ENCODE results near the gene DCAF17.

Gene DCAF17

GRCh38 chr2:171432969-171433762, 860 bp upstream of the DCAF17 start:
- peak overlapping the region; percentile 74 for H3K4me2 ChIP-seq (ENCODE audit: low read length, poor library complexity, severe bottlenecking)
- no peaks in the 10 kb centered on the region for H3K27me3 ChIP-seq (ENCODE audit: control insufficient read depth in 1 of 2, insufficient read depth in 1 of 2, low read length in 2 of 2)
- peak overlapping the region in 1 of 2 experiments; percentile 0 for H2BK12ac ChIP-seq (ENCODE audit: low read length in 2 of 2)
- WGBS: 20% methylated on average over 16 of the region's 20 CpGs
- H2BK120ac ChIP-seq (ENCODE audit: low read depth, low read length): no peak overlapping the region
- H4K91ac ChIP-seq (ENCODE audit: low read length): peak overlapping the region; percentile 19
- peak overlapping the region in 1 of 2 experiments; percentile 87 for H3K14ac ChIP-seq (ENCODE audit: low read length in 2 of 2)
- H2BK15ac ChIP-seq (ENCODE audit: low read depth, poor library complexity, severe bottlenecking): no peak overlapping the region
- peak overlapping the region; percentile 89 to 95 for H3K18ac ChIP-seq (ENCODE audit: low read depth in 1 of 2, low read length in 2 of 2)
- H3K23ac ChIP-seq (ENCODE audit: low read length in 2 of 2): no peak overlapping the region
- H2AFZ ChIP-seq (ENCODE audit: low read depth, low read length): peak overlapping the region; percentile 100
- peak overlapping the region; percentile 79 for H3K27ac ChIP-seq (ENCODE audit: low read length, poor library complexity, severe bottlenecking)
- peaks cover 11% of the 10 kb centered on the region for H3K9me3 ChIP-seq (ENCODE audit: control insufficient read depth, low read length)
- peaks cover 26% of the 10 kb centered on the region for H3K79me1 ChIP-seq (replicated peaks; ENCODE audit: low read length, poor library complexity, severe bottlenecking)
- peak overlapping the region; percentile 69 for H4K8ac ChIP-seq (ENCODE audit: low read length)
- peak; percentile 52 for DNase-seq
- no peak overlapping the region for H2BK5ac ChIP-seq (ENCODE audit: low read depth, low read length, poor library complexity, severe bottlenecking)
- peaks cover 8 to 26% of the 10 kb centered on the region in 2 experiments for H3K36me3 ChIP-seq (ENCODE audit: control insufficient read depth in 1 of 2, insufficient read depth in 2 of 2, low read depth in 1 of 2, low read length in 2 of 2)
- peak overlapping the region in 1 of 2 experiments; percentile 63 for H3K4ac ChIP-seq (ENCODE audit: low read depth in 1 of 2, low read length in 2 of 2)
- H3K9ac ChIP-seq (ENCODE audit: low read length): peak overlapping the region; percentile 97
- H3K4me1 ChIP-seq (ENCODE audit: control insufficient read depth, insufficient read depth, low read depth, low read length): peaks cover 14% of the 10 kb centered on the region
- H2AK5ac ChIP-seq (ENCODE audit: low read length, severe bottlenecking): peak overlapping the region; percentile 32
- peak overlapping the region; percentile 88 to 100 for H3K4me3 ChIP-seq (ENCODE audit: insufficient read depth in 1 of 2, low read depth in 1 of 2, low read length in 2 of 2)

- H3K14ac ChIP-seq (ENCODE audit: low read length in 2 of 2): peak within 1 kb of the TSS in 1 of 2 experiments; percentile 97
- peak within 1 kb of the TSS; percentile 89 to 99 for H3K18ac ChIP-seq (ENCODE audit: low read depth in 1 of 2, low read length in 2 of 2)
- H2AFZ ChIP-seq (ENCODE audit: low read depth, low read length): peak within 1 kb of the TSS; percentile 100
- H2BK12ac ChIP-seq (ENCODE audit: low read length in 2 of 2): peak within 1 kb of the TSS; percentile 0 to 21
- peak within 1 kb of the TSS; percentile 32 for H2AK5ac ChIP-seq (ENCODE audit: low read length, severe bottlenecking)
- H3K4me2 ChIP-seq (ENCODE audit: low read length, poor library complexity, severe bottlenecking): peak within 1 kb of the TSS; percentile 79
- H3K27me3 ChIP-seq (ENCODE audit: control insufficient read depth in 1 of 2, insufficient read depth in 1 of 2, low read length in 2 of 2): no peaks in the 10 kb centered on the region
- H3K23ac ChIP-seq (ENCODE audit: low read length in 2 of 2): peak within 1 kb of the TSS; percentile 83 to 85
- H3K9me3 ChIP-seq (ENCODE audit: control insufficient read depth, low read length): peaks cover 11% of the 10 kb centered on the region
- peaks cover 23% of the 10 kb centered on the region for H3K79me1 ChIP-seq (replicated peaks; ENCODE audit: low read length, poor library complexity, severe bottlenecking)
- peak within 1 kb of the TSS; percentile 88 to 100 for H3K4me3 ChIP-seq (ENCODE audit: insufficient read depth in 1 of 2, low read depth in 1 of 2, low read length in 2 of 2)
- DNase-seq: no peak
- H3K4me1 ChIP-seq (ENCODE audit: control insufficient read depth, insufficient read depth, low read depth, low read length): peaks cover 14% of the 10 kb centered on the region
- H3K27ac ChIP-seq (ENCODE audit: low read length, poor library complexity, severe bottlenecking): peak within 1 kb of the TSS; percentile 96
- peak within 1 kb of the TSS; percentile 97 for H2BK5ac ChIP-seq (ENCODE audit: low read depth, low read length, poor library complexity, severe bottlenecking)
- WGBS: 0% methylated on average over 15 of the region's 15 CpGs
- H4K91ac ChIP-seq (ENCODE audit: low read length): peak within 1 kb of the TSS; percentile 98
- H3K36me3 ChIP-seq (ENCODE audit: control insufficient read depth in 1 of 2, insufficient read depth in 2 of 2, low read depth in 1 of 2, low read length in 2 of 2): peaks cover 10 to 31% of the 10 kb centered on the region in 2 experiments
- H4K8ac ChIP-seq (ENCODE audit: low read length): peak within 1 kb of the TSS; percentile 94
- peak within 1 kb of the TSS; percentile 91 to 99 for H3K4ac ChIP-seq (ENCODE audit: low read depth in 1 of 2, low read length in 2 of 2)
- peak within 1 kb of the TSS; percentile 95 for H2BK15ac ChIP-seq (ENCODE audit: low read depth, poor library complexity, severe bottlenecking)
- H3K9ac ChIP-seq (ENCODE audit: low read length): peak within 1 kb of the TSS; percentile 97
- no peak within 1 kb of the TSS for H2BK120ac ChIP-seq (ENCODE audit: low read depth, low read length)
Measured at GRCh38 chr2:171433763-171434012, 338 bp upstream of the DCAF17 start, which contains the start of gene METTL8. Gene METTL8, minus strand, starts transcription at chr2:171433990. Its CDS starts 41,805 bp downstream, at chr2:171392185.

DNA sequence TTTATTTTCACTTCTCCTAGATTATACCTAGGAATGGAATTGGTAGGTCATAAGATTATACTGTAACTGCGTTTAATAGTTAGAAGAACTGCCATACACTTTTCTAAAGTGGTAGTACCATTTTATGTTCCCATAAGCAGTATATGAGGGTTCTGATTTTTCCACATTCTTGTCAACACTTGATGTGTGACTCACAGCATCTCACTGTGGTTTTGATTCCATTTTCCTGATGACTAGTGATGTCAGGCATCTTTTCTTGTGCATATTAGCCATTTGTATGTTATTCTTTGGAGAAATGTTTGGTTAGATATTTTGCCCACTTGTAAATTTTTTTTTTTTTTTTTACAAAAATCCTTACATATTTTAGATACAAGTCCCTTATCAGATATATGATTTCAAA, 2.3 kb downstream of the DCAF17 start:
- Histone ChIP-seq H3K14ac (ENCODE audit: low read length in 2 of 2) (no peak overlapping the region), H3K27me3 (ENCODE audit: control insufficient read depth in 1 of 2, insufficient read depth in 1 of 2, low read length in 2 of 2) (no peaks in the 10 kb centered on the region), H3K27ac (ENCODE audit: low read length, poor library complexity, severe bottlenecking) (no peak overlapping the region), H3K23ac (ENCODE audit: low read length in 2 of 2) (no peak overlapping the region), H3K4ac (ENCODE audit: low read depth in 1 of 2, low read length in 2 of 2) (no peak overlapping the region), H2AK5ac (ENCODE audit: low read length, severe bottlenecking) (no peak overlapping the region), H3K36me3 (ENCODE audit: control insufficient read depth in 1 of 2, insufficient read depth in 2 of 2, low read depth in 1 of 2, low read length in 2 of 2) (peaks cover 22 to 57% of the 10 kb centered on the region in 2 experiments), H3K9ac (ENCODE audit: low read length) (no peak overlapping the region), H2BK5ac (ENCODE audit: low read depth, low read length, poor library complexity, severe bottlenecking) (no peak overlapping the region), H2BK15ac (ENCODE audit: low read depth, poor library complexity, severe bottlenecking) (no peak overlapping the region), H2BK120ac (ENCODE audit: low read depth, low read length) (no peak overlapping the region), H2AFZ (ENCODE audit: low read depth, low read length) (no peak overlapping the region), H3K4me1 (ENCODE audit: control insufficient read depth, insufficient read depth, low read depth, low read length) (peaks cover 10% of the 10 kb centered on the region), H3K18ac (ENCODE audit: low read depth in 1 of 2, low read length in 2 of 2) (no peak overlapping the region), H2BK12ac (ENCODE audit: low read length in 2 of 2) (no peak overlapping the region), H3K79me1 (replicated peaks; ENCODE audit: low read length, poor library complexity, severe bottlenecking) (peaks cover 25% of the 10 kb centered on the region), H4K91ac (ENCODE audit: low read length) (no peak overlapping the region), H3K4me2 (ENCODE audit: low read length, poor library complexity, severe bottlenecking) (no peak overlapping the region), H4K8ac (ENCODE audit: low read length) (no peak overlapping the region), H3K9me3 (ENCODE audit: control insufficient read depth, low read length) (peaks cover 11% of the 10 kb centered on the region), H3K4me3 (ENCODE audit: insufficient read depth in 1 of 2, low read depth in 1 of 2, low read length in 2 of 2) (no peak overlapping the region)
- no CpG with 5 or more reads among the region's 1 CpG for WGBS
- peak; percentile 67 for DNase-seq

DNA sequence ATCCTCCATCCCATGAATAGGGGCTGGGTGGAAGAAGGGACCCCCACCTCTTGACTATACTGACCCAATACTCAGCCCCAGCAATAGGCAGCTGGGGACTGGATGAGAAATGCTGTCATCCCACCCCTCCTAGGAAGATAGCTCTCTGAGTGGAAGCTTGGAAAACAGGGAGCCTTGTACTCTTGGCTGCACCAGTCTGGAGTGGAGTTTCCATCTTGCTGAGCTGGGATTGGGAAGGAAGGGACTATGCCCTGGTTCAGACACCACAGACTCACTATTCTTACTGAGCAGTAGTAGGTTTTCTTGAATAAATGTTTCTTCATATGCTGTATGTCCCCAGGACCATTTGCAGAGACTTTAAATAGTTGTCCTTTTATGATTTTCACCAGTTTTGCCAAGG, 7.4 kb downstream of the DCAF17 start:
- Histone ChIP-seq H2BK120ac (ENCODE audit: low read depth, low read length) (no peak overlapping the region), H2AK5ac (ENCODE audit: low read length, severe bottlenecking) (no peak overlapping the region), H3K27me3 (ENCODE audit: control insufficient read depth in 1 of 2, insufficient read depth in 1 of 2, low read length in 2 of 2) (no peaks in the 10 kb centered on the region), H2BK12ac (ENCODE audit: low read length in 2 of 2) (no peak overlapping the region), H4K91ac (ENCODE audit: low read length) (no peak overlapping the region), H3K9me3 (ENCODE audit: control insufficient read depth, low read length) (no peaks in the 10 kb centered on the region), H3K4ac (ENCODE audit: low read depth in 1 of 2, low read length in 2 of 2) (no peak overlapping the region), H2BK15ac (ENCODE audit: low read depth, poor library complexity, severe bottlenecking) (no peak overlapping the region), H3K4me1 (ENCODE audit: control insufficient read depth, insufficient read depth, low read depth, low read length) (no peaks in the 10 kb centered on the region), H2BK5ac (ENCODE audit: low read depth, low read length, poor library complexity, severe bottlenecking) (no peak overlapping the region), H3K23ac (ENCODE audit: low read length in 2 of 2) (no peak overlapping the region), H3K79me1 (replicated peaks; ENCODE audit: low read length, poor library complexity, severe bottlenecking) (peaks cover 20% of the 10 kb centered on the region), H3K27ac (ENCODE audit: low read length, poor library complexity, severe bottlenecking) (no peak overlapping the region), H3K18ac (ENCODE audit: low read depth in 1 of 2, low read length in 2 of 2) (no peak overlapping the region), H4K8ac (ENCODE audit: low read length) (no peak overlapping the region), H3K9ac (ENCODE audit: low read length) (no peak overlapping the region), H3K36me3 (ENCODE audit: control insufficient read depth in 1 of 2, insufficient read depth in 2 of 2, low read depth in 1 of 2, low read length in 2 of 2) (peaks cover 22 to 88% of the 10 kb centered on the region in 2 experiments), H3K4me3 (ENCODE audit: insufficient read depth in 1 of 2, low read depth in 1 of 2, low read length in 2 of 2) (no peak overlapping the region), H3K4me2 (ENCODE audit: low read length, poor library complexity, severe bottlenecking) (no peak overlapping the region), H3K14ac (ENCODE audit: low read length in 2 of 2) (no peak overlapping the region), H2AFZ (ENCODE audit: low read depth, low read length) (no peak overlapping the region)
- DNase-seq: no peak

All from mesenchymal stem cell (in vitro differentiated cells and primary cell).